HG03095 (cell line): ENCODE data around the gene FXYD3.

Source experiments
- ATAC-seq: cut with Tn5 transposase; IDR thresholded peaks from one replicate; pipeline ENCODE4 v1.9.1; 2021; ENCODE audit warnings: moderate library complexity; ENCODE audit not compliant: unreplicated experiment

FXYD3 gene

DNA sequence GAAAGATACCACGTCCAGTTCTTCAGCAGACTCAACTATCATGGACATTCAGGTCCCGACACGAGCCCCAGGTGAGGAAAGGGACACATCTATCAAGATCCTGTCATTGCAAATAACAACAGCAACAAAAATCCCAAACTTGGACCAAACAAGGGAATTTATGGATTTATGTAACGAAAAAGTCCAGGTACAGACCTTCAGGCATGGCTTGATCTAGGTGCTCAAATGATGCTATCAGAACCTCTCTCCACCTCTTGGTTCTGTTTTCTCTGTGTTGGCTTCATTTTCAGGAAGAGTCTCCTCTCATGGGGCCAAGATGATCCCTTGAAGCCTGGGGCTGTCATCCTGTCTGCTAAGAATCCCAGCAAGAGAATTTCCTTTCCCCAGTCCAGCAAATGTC is 41.8 kb downstream of the FXYD3 start:
- ATAC-seq: no peak

- no peak for ATAC-seq
Observed at GRCh38 chr19:35159606-35160005, 44.0 kb downstream of the FXYD3 start.

DNA sequence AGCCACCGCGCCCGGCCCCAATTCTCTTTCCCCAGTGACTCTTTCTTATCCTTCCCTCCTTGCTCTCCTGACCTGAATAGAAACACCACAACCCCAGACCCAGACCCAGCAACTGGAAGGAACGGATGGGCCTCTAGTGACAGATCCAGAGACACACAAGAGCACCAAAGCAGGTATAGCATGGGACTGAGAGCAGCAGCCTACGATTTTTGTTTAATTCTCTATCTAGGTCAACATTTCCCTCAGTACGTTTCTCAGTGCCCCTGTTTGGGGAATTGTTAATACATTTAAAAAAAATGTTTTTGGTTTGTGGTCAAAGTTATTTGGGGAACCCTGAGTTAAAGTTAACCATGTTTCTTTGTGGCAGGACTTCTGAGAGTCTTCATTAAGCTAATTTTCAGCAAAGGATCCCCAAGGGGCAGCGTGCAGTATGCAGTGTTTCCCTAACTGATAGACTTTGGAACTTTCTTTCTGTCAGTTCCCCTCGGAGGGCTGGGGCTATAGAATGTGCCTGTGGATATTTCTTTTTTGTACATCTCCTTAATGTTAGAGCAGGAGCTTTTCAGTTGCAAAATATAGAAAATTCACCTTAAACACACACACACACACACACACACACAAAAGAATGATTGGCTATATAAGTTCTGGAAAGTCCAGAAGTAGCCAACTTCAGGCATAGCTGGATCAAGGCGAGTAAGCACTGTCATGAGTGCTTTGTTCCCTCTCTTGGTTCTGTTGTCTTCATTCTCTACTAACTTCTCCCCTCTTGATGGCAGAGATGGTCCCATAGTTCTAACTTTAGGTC is 45.2 kb downstream of the FXYD3 start:
- no peak for ATAC-seq

DNA sequence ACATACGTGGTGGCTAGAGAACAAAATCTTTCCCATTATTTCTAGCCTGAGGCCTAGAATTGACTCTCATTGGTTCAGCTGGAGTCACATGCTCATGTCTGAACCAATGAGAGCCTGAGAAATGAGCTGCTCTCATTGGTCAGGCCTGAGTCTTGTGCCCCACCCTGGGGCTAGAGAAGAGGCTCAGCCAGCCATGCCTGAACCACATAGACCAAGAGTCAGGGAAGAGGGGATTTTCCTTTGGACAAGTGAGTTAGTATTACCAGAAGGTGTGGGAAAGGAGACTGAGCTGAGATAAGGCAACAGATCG is 45.8 kb downstream of the FXYD3 start:
- ATAC-seq: no peak

DNA sequence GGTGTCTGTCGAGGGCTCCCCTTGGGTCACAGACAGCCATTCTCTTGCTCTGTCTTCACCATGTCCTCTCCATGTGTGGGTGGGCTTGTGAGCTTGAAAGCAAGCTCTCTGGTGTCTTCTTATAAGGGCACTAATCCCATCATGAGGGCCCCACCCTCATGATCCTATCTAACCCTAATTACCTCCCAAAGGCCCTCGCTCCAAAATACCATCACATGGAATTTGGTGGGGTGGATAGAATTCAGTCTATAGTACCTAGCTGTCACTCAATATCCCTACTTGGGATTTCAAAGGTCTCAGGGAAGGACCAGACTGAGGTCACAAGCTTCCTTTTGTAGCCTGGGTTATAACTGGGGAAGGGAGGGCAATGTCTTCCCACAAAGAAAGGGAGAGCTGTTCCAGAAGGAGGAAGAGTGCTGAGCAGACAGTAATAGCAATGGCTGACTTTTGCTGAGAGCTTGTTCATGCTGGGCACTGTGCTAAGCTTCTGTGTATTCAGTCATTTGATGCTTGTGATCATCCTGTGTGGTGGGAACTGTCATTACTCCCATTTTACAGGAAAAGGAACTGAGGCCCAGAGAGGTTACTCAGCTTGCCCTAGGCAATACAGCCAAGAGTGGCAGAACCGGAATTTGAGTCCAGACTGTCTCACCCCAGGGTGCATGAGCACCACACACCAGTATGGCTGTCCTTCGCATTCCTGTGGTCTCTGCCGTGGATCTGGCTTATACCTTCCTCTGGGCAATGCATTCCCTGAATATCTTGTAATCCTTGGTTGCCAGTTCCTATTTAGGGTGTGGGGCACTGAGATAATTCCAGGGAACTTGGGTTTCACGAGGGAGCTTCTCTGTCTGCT is 47.1 kb downstream of the FXYD3 start:
- no peak for ATAC-seq

- no peak for ATAC-seq
Observed at GRCh38 chr19:35164418-35164817, 48.8 kb downstream of the FXYD3 start.

GRCh38 chr19:35165200-35166058 is 49.8 kb downstream of the FXYD3 start:
- no peak for ATAC-seq

DNA sequence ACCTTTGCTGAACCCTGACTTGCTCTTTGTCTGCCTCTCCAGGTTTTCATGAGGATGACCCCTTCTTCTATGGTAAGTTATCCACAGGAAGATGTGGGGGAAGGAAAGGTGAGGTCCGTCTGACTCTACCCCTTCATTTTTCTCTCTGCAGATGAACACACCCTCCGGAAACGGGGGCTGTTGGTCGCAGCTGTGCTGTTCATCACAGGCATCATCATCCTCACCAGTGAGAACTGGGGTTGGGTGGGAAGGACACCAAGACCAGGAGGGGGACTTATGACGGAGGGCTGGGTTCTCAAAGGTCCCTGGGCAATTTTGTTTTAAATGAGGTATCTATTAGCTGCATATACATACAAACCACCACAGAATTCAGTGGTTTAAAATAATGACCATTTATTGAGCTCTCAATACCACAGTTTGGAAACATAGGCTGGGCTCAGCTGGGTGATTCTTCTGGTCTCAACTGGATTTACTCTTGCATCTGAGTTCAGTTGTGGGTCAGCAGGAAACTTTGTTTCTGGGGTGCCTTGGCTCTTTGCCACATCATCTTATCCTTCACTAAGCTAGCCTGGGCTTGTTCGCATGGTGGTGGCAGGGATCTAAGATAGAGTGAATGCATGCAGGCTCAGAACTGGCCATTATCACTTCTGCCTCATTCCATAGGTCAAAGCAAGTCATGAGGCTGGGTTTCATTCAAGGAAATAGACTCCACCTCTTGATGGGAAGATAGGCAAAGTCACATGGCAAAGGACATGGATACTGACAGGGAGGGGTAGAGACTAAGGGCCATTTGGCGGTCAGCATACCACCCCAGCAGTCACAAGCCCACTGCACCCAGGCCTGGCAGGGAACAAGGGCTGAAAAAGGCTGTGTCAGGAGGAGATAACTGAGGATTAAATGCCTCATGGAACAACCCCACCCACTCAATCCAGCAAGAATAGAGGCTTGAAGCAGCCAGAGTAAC is 50.8 kb downstream of the FXYD3 start:
- ATAC-seq: no peak

DNA sequence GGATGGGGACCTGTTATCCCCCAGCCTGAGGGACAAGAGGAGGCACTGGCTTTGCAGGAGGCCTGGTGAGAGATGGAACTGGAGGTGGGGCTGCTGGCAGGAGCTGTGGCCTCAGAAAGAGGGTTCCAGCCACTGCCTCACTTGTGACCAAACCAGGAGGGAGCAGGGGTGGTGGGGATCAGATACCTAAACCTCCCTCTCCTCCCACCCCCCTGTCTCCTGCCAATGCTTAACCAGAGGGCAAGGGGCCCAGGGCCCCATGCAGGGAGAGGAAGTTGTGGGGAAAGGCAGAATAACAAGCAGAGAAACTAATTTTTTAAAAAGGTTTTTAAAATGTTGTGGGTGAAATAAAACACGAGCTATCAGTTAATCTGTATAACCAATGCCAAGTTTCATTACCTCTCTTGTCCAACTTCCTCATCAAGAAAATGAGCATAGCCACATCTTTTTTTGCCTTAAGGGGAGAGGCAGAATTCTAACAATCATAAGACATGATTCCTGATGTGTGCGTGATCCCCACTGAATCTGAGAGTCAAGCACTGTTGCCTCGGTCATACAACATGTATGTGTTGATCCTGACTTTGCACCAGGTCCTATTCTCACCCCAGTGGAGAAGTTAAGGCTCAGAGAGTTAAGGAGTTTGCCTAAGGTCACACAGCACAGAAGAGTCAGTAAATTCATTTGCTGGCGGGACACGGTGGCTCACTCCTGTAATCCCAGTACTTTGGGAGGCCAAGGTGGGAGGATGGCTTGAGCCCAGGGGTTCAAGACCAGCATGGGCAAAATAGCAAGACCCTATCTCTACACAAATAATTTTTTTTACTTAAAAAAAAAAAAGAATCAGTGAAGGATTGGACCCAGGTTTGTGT is 51.9 kb downstream of the FXYD3 start:
- no peak for ATAC-seq

- no peak for ATAC-seq
Observed at GRCh38 chr19:35168196-35168595, 52.6 kb downstream of the FXYD3 start.

GRCh38 chr19:35169221-35169995 is 53.8 kb downstream of the FXYD3 start:
- no peak for ATAC-seq

- ATAC-seq: no peak
Observed at GRCh38 chr19:35170359-35171061, 54.9 kb downstream of the FXYD3 start.

DNA sequence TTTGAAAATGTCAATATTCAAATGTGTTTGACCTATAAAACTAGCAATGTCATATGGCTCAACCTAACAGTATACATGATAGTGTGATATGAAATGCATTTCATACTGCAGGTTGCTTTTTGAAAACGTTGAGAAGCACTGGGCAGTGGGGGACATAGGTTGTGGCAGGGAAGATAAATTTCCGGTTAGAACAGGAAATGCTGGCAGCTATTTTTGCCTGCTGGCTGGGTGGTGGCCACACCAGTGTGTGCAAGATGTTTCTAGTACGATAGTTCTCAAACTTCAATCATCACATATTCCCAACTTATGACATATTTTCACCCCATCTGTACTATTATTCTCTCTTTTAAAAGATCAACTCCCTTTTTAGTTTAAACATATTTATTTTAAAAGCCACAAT is 56.1 kb downstream of the FXYD3 start:
- no peak for ATAC-seq
